K562 (cell line): ENCODE data around the gene NUDT5. TPM values are rescaled to one million over a fixed set of nuclear protein-coding genes. Genes with fewer than 3 reads are reported as not detected.
A peak's percentile ranks its signal among the peaks of the same experiment; 100 is the strongest.

Experiments used
- ATF3 ChIP-seq, 2 experiments: fragments of 450-650 bp in 1 of 2; sonication (generic) in 1 of 2; formaldehyde crosslinking in 1 of 2; IDR thresholded peaks in 1 of 2; conservative IDR thresholded peaks in 1 of 2; 2 replicates each; pipeline versions ENCODE4 v1.6.1 to v1.8.1; 2016 to 2023; ENCODE audit warnings: mild to moderate bottlenecking in 2 of 2, moderate library complexity in 2 of 2, inconsistent platforms in 1 of 2, missing genetic modification reagents in 1 of 2
- CEBPB ChIP-seq: fragments of 450-650 bp; IDR thresholded peaks from 2 replicates; pipeline ENCODE4 v1.6.1; 2016; ENCODE audit warnings: missing genetic modification characterization, missing compliant biosample characterization
- CEBPG ChIP-seq, 3 experiments: fragments of 200-800 bp in 1 of 3; sonication (Bioruptor generic) in 1 of 3; sonication (generic) in 1 of 3; formaldehyde crosslinking in 1 of 3; IDR thresholded peaks in 2 of 3; conservative IDR thresholded peaks in 1 of 3; 2 replicates each; pipeline versions ENCODE4 v1.6.1 to v1.8.0; 2016 to 2022; ENCODE audit warnings: missing compliant biosample characterization in 2 of 3, missing genetic modification characterization in 2 of 3, mild to moderate bottlenecking in 1 of 3, missing genetic modification reagents in 1 of 3
- COPS2 ChIP-seq: fragments of 450-650 bp; conservative IDR thresholded peaks from 2 replicates; pipeline ENCODE4 v1.6.1; 2016; ENCODE audit warnings: mild to moderate bottlenecking, moderate library complexity
- ELF1 ChIP-seq: fragments of 200-800 bp; sonication (Bioruptor generic); IDR thresholded peaks from 2 replicates; pipeline ENCODE4 v1.6.1; 2016; ENCODE audit warnings: missing genetic modification characterization, missing compliant biosample characterization
- EP400 ChIP-seq: fragments of 450-650 bp; IDR thresholded peaks from 2 replicates; pipeline ENCODE4 v1.6.1; 2017; ENCODE audit warnings: antibody characterized with exemption, mild to moderate bottlenecking, moderate library complexity
- GABPA ChIP-seq: fragments of 200-800 bp; sonication (Bioruptor generic); conservative IDR thresholded peaks from 2 replicates; pipeline ENCODE4 v1.6.1; 2016; ENCODE audit warnings: low read depth, missing genetic modification characterization, missing compliant biosample characterization
- GABPB2 ChIP-seq: fragments of 250-450 bp; sonication (Bioruptor Pico); conservative IDR thresholded peaks from 2 replicates; pipeline ENCODE4 v1.5.1; 2021; ENCODE audit warnings: mild to moderate bottlenecking
- MEF2A ChIP-seq: IDR thresholded peaks from 2 replicates; pipeline ENCODE4 v1.6.1; 2011; ENCODE audit warnings: low read depth, mild to moderate bottlenecking, low read length, moderate library complexity; ENCODE audit not compliant: control insufficient read depth
- NBN ChIP-seq: fragments of 450-650 bp; IDR thresholded peaks from 2 replicates; pipeline ENCODE4 v1.6.1; 2016; ENCODE audit warnings: low read depth, mild to moderate bottlenecking
- NFYB ChIP-seq: IDR thresholded peaks from 2 replicates; pipeline ENCODE4 v1.6.1; 2011; ENCODE audit warnings: mild to moderate bottlenecking, moderate library complexity; ENCODE audit not compliant: insufficient read length; ENCODE audit errors: extremely low read depth
- NR2C1 ChIP-seq, 2 experiments: fragments of 450-650 bp; IDR thresholded peaks; 2 replicates each; pipeline ENCODE4 v1.6.1; 2017; ENCODE audit warnings: mild to moderate bottlenecking in 2 of 2, antibody characterized with exemption in 1 of 2, inconsistent platforms in 1 of 2, missing compliant biosample characterization in 1 of 2, missing genetic modification characterization in 1 of 2
- NRF1 ChIP-seq, 2 experiments: fragments of 450-650 bp; IDR thresholded peaks in 1 of 2; conservative IDR thresholded peaks in 1 of 2; 2 replicates each; pipeline ENCODE4 v1.6.1; 2014; ENCODE audit warnings: mild to moderate bottlenecking in 2 of 2
- NUFIP1 ChIP-seq: fragments of 450-650 bp; IDR thresholded peaks from 2 replicates; pipeline ENCODE4 v1.6.1; 2018; ENCODE audit not compliant: partially characterized antibody
- RBBP5 ChIP-seq: fragments of 200-600 bp; sonication (generic); IDR thresholded peaks from 2 replicates; pipeline ENCODE4 v1.6.1; 2012; ENCODE audit warnings: borderline replicate concordance, mild to moderate bottlenecking, low read length, control low read depth, inconsistent platforms; ENCODE audit not compliant: insufficient read depth, poor library complexity, severe bottlenecking
- SMARCB1 ChIP-seq: IDR thresholded peaks from 2 replicates; pipeline ENCODE4 v1.6.1; 2011; ENCODE audit warnings: improper control_type of control experiment, low read depth; ENCODE audit not compliant: insufficient read length
- SMARCE1 ChIP-seq: fragments of 450-650 bp; IDR thresholded peaks from 2 replicates; pipeline ENCODE4 v1.7.1; 2016; ENCODE audit warnings: mild to moderate bottlenecking
- SP1 ChIP-seq: sonication (generic); formaldehyde crosslinking; IDR thresholded peaks from 2 replicates; pipeline ENCODE4 v1.8.1; 2022; ENCODE audit warnings: mild to moderate bottlenecking, missing genetic modification reagents
- SPI1 ChIP-seq: IDR thresholded peaks from 2 replicates; pipeline ENCODE4 v1.6.1; 2011; ENCODE audit warnings: low read depth, low read length, control low read depth, borderline replicate concordance
- ZEB2 ChIP-seq: fragments of 450-650 bp; IDR thresholded peaks from 2 replicates; pipeline ENCODE4 v1.6.1; 2016
- ZFP1 ChIP-seq: fragments of 450-650 bp; formaldehyde crosslinking; IDR thresholded peaks from 2 replicates; pipeline ENCODE4 v1.4.0; 2020; ENCODE audit warnings: mild to moderate bottlenecking, mixed read lengths
- polyA plus RNA-seq, 8 experiments: library from polyadenylated mRNA; depleted of rRNA in 4 of 8; stranded (reverse) in 5 of 8; unstranded in 3 of 8; fragments of >200 nt; fragmentation: Nextera tagmentation in 2 of 8; fragmentation: Illumina TruSeq in 1 of 8; extraction: Ambion mirVana in 2 of 8; extraction: Trizol in 1 of 8; gene quantifications; 2 replicates each; pipeline versions ENCODE4 v1.2.1 to v1.2.3, GENCODE V29; 2011 to 2014; ENCODE audit warnings: inconsistent platforms in 1 of 8, missing spikeins in 1 of 8
- total RNA-seq, 7 experiments: library from RNA; depleted of rRNA in 6 of 7; stranded (reverse); fragments of >200 nt in 6 of 7; fragmentation: Illumina TruSeq in 2 of 7; extraction: Trizol in 2 of 7; gene quantifications; 2 replicates each; pipeline versions ENCODE4 v1.2.1 to v1.2.3, GENCODE V29; 2011 to 2021; ENCODE audit warnings: low replicate concordance in 1 of 7
- TF ChIP-seq, protein P1 (sequence below): sonication (generic); formaldehyde crosslinking; IDR thresholded peaks from 2 replicates; pipeline ENCODE4 v1.8.1; 2023; ENCODE audit warnings: mild to moderate bottlenecking, missing genetic modification reagents

The NUDT5 gene
- total and polyA plus RNA-seq, 9 of the 15 experiments (the other 6 are each of a cell fraction or from before 2014, with no cell fraction given) = 87.7 to 422 (median 186) TPM

DNA sequence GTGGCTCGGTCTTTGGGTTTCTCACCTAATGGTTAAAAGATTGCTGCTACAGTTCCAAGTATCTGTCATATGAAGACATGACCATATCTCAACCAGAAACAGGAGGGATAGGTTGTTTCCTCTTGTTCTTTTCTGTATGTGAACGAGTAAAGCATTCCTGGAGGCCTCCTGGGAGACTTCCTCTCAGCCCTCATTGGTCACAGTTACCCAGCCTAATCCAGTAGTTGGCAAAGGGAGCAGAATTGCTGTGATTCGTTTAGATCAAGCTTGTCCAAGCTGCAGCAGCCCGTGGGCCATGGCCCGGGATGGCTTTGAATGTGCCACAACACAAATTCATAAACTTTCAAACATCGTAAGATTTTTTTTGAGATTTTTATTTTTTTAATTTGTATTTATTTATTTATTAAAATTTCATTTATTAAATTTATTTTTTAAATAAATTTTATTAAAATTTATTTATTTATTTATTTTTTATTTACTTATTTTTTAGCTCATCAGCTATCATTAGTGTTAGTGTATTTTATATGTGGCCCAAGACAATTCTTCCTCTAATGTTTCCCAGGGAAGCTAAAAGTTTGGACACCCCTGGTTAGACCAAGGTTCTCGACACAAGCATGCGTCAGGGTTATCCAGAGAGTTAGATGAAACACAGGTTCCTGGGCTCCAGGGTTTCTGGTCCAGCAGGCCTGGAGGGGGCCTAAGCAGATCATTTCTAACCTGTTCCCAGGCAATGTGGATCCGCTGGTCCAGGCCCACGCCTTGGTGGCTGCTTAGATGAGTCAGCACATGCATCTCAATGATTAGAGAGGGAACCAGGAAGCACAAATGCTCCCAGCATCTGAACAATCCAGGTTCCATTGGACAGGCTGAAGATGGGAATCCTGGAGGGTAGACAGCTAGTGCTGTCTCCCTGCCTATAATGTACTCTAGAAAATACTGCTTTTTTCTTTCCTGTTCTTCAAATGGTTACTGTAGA is 25.9 kb upstream of the NUDT5 start (continued):
- TF ChIP-seq SP1 (no peak), NR2C1 (IDR thresholded peaks at IDR 0.05) (no peak), NR2C1 (tag; IDR thresholded peaks at IDR 0.05) (0 out of 2 replicates have a peak, but pooled peaks have one; percentile 14), COPS2 (no peak), ZFP1 (CRISPR knock-in tag) (no peak), NRF1 (conservative IDR thresholded peaks at IDR 0.05 in 1 of 2, IDR thresholded peaks at IDR 0.05 in 1 of 2) (peak; percentile 53 to 64), GABPB2 (CRISPR knock-in tag) (no peak), NBN (0 out of 2 replicates have a peak, but pooled peaks have one; percentile 57), CEBPG (CRISPR knock-in tag; IDR thresholded peaks at IDR 0.05) (no peak), CEBPG (tag; conservative IDR thresholded peaks at IDR 0.05 in 1 of 2, IDR thresholded peaks at IDR 0.05 in 1 of 2) (no peak), SPI1 (no peak), ZEB2 (0 out of 2 replicates have a peak, but pooled peaks have one; percentile 49), NFYB (peak; percentile 6), EP400 (peak; percentile 54; the same call in 1 of the 2 replicates), SMARCB1 (no peak), CEBPB (tag) (no peak), SMARCE1 (0 out of 2 replicates have a peak, but pooled peaks have one; percentile 21), ELF1 (tag) (peak; percentile 67), RBBP5 (no peak), GABPA (tag) (no peak), MEF2A (no peak), ATF3 (IDR thresholded peaks at IDR 0.05) (peak; percentile 69), ATF3 (CRISPR knock-in tag; conservative IDR thresholded peaks at IDR 0.05) (no peak), NUFIP1 (no peak)
- TF ChIP-seq, protein P1, sequence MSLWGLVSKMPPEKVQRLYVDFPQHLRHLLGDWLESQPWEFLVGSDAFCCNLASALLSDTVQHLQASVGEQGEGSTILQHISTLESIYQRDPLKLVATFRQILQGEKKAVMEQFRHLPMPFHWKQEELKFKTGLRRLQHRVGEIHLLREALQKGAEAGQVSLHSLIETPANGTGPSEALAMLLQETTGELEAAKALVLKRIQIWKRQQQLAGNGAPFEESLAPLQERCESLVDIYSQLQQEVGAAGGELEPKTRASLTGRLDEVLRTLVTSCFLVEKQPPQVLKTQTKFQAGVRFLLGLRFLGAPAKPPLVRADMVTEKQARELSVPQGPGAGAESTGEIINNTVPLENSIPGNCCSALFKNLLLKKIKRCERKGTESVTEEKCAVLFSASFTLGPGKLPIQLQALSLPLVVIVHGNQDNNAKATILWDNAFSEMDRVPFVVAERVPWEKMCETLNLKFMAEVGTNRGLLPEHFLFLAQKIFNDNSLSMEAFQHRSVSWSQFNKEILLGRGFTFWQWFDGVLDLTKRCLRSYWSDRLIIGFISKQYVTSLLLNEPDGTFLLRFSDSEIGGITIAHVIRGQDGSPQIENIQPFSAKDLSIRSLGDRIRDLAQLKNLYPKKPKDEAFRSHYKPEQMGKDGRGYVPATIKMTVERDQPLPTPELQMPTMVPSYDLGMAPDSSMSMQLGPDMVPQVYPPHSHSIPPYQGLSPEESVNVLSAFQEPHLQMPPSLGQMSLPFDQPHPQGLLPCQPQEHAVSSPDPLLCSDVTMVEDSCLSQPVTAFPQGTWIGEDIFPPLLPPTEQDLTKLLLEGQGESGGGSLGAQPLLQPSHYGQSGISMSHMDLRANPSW (CRISPR knock-in tag) = no peak
